ENCODE measurements around the gene ZBTB49.

Gene ZBTB49

GRCh38 chr4:4364486-4365208 lies 74.6 kb downstream of the ZBTB49 start:
- no peak for TF ChIP-seq CTCF (IDR thresholded peaks at IDR 0.05)
- no peak for DNase-seq (ENCODE audit: low spot score)
- Histone ChIP-seq H3K27ac (no peak overlapping the region), H3K4me3 (no peak overlapping the region)

- H3K27ac ChIP-seq = no peak overlapping the region
- TF ChIP-seq CTCF (IDR thresholded peaks at IDR 0.05) = no peak
- no peak for DNase-seq (ENCODE audit: low spot score)
- no peak overlapping the region for H3K4me3 ChIP-seq
Measured at GRCh38 chr4:4368809-4369580, 78.9 kb downstream of the ZBTB49 start.
